HCT116 (cell line): ENCODE data around the gene GPRC5D. TPM values are rescaled to one million over a fixed set of nuclear protein-coding genes. Genes with fewer than 3 reads are reported as not detected.

ENCODE experiments used
- ATAC-seq: fragments of 200-7000 bp; cut with Tn5 transposase; 2 replicates; pipeline ENCODE4 v1.9.1; 2020; ENCODE audit warnings: mild to moderate bottlenecking, moderate library complexity
- BruUV-seq: library from RNA; stranded (reverse); fragments of 400-500 nt; replicated peaks from 2 replicates; lab custom pipeline; 2021; lab: Mats Ljungman, UMichigan
- CTCF ChIA-PET: fragments of 300-600 bp; sonication (Branson Sonifier 250); formaldehyde crosslinking; loops from one replicate; lab custom pipeline; 2021; ENCODE audit warnings: antibody characterized with exemption; lab: Charles Lee
- POLR2A ChIA-PET: fragments of 300-600, 350-600 bp; sonication (Branson Sonifier 250); formaldehyde crosslinking; loops from one replicate; lab custom pipeline; 2021; ENCODE audit warnings: antibody characterized with exemption; lab: Charles Lee
- RAD21 ChIA-PET, 2 experiments: fragments of 300-600 bp; sonication (Branson Sonifier 250); formaldehyde crosslinking; loops; one replicate each; lab custom pipeline; 2023; ENCODE audit warnings: low total read pairs in 2 of 2; ENCODE audit not compliant: uncharacterized antibody in 2 of 2, unreplicated experiment in 2 of 2, low non-redundant PET in 1 of 2; lab: Charles Lee
- DNase-seq: peaks from one replicate; pipeline ENCODE4 v3.0.0-alpha.2; 2010; ENCODE audit warnings: low read depth, low spot score
- H2AFZ ChIP-seq: fragments of 200-600 bp; shearing (Covaris generic), sonication (generic); 2 replicates; pipeline ENCODE4 v1.6.1; 2017; ENCODE audit warnings: low read depth, mixed run types, mixed read lengths, antibody characterized with exemption, low read length; ENCODE audit not compliant: poor library complexity, severe bottlenecking
- H3K27ac ChIP-seq: 2 replicates; pipeline ENCODE4 v1.5.1; 2012; ENCODE audit warnings: low read depth, low read length
- H3K27me3 ChIP-seq: fragments of 200-600 bp; sonication (generic); 2 replicates; pipeline ENCODE4 v1.6.1; 2016; ENCODE audit warnings: mixed run types, low read length, mixed read lengths; ENCODE audit not compliant: insufficient read depth
- H3K36me3 ChIP-seq, 2 experiments: fragments of 200-500 bp in 1 of 2; fragments of 200-600 bp in 1 of 2; sonication (Bioruptor generic) in 1 of 2; sonication (generic) in 1 of 2; 2 replicates each; pipeline versions ENCODE4 v1.5.1 to v1.6.1; 2014 to 2016; ENCODE audit warnings: low read length in 2 of 2, inconsistent platforms in 1 of 2, mixed read lengths in 1 of 2, mixed run types in 1 of 2; ENCODE audit not compliant: insufficient read depth in 2 of 2, control insufficient read depth in 1 of 2
- H3K4me1 ChIP-seq, 2 experiments: fragments of 200-600 bp in 1 of 2; sonication (generic) in 1 of 2; 2 replicates each; pipeline versions ENCODE4 v1.5.1 to v1.6.1; 2012 to 2017; ENCODE audit warnings: low read length in 2 of 2, inconsistent platforms in 1 of 2, mild to moderate bottlenecking in 1 of 2, mixed read lengths in 1 of 2, mixed run types in 1 of 2, moderate library complexity in 1 of 2; ENCODE audit not compliant: insufficient read depth in 2 of 2, control insufficient read depth in 1 of 2
- H3K4me2 ChIP-seq: fragments of 200-600 bp; sonication (generic); 2 replicates; pipeline ENCODE4 v1.6.1; 2017; ENCODE audit warnings: mixed run types, low read length, mixed read lengths
- H3K4me3 ChIP-seq, 2 experiments: fragments of 200-600 bp in 1 of 2; sonication (generic) in 1 of 2; replicated peaks in 1 of 2; 2 replicates each; pipeline ENCODE4 v1.5.1; 2011 to 2016; ENCODE audit warnings: low read length in 2 of 2, control low read depth in 1 of 2, low read depth in 1 of 2, mild to moderate bottlenecking in 1 of 2, mixed read lengths in 1 of 2, mixed run types in 1 of 2
- H3K79me2 ChIP-seq: fragments of 200-600 bp; sonication (generic); 2 replicates; pipeline ENCODE4 v1.6.1; 2017; ENCODE audit warnings: mild to moderate bottlenecking, mixed run types, low read length, moderate library complexity, mixed read lengths; ENCODE audit not compliant: insufficient read depth
- H3K9ac ChIP-seq: fragments of 200-600 bp; sonication (generic); 2 replicates; pipeline ENCODE4 v1.6.1; 2016; ENCODE audit warnings: low read length, mixed read lengths
- H3K9me2 ChIP-seq: fragments of 200-600 bp; sonication (generic), shearing (Covaris generic); 2 replicates; pipeline ENCODE4 v1.6.1; 2017; ENCODE audit warnings: mixed run types, mild to moderate bottlenecking, moderate library complexity; ENCODE audit not compliant: insufficient read depth
- H3K9me3 ChIP-seq, 2 experiments: fragments of 200-500 bp in 1 of 2; fragments of 200-600 bp in 1 of 2; sonication (Bioruptor generic) in 1 of 2; sonication (generic) in 1 of 2; 2 replicates each; pipeline ENCODE4 v1.6.1; 2014 to 2017; ENCODE audit warnings: low read length in 2 of 2, mixed read lengths in 2 of 2, inconsistent platforms in 1 of 2, low read depth in 1 of 2, mild to moderate bottlenecking in 1 of 2, mixed run types in 1 of 2, moderate library complexity in 1 of 2; ENCODE audit not compliant: control insufficient read depth in 1 of 2, insufficient read depth in 1 of 2
- H4K20me1 ChIP-seq: fragments of 200-600 bp; sonication (generic), shearing (Covaris generic); 2 replicates; pipeline ENCODE4 v1.6.1; 2017; ENCODE audit warnings: mixed run types, mild to moderate bottlenecking, moderate library complexity; ENCODE audit not compliant: insufficient read depth
- CBX3 ChIP-seq: IDR thresholded peaks from 2 replicates; pipeline ENCODE4 v1.6.1; 2012; ENCODE audit warnings: low read depth
- EGR1 ChIP-seq: IDR thresholded peaks from 2 replicates; pipeline ENCODE4 v1.6.1; 2012; ENCODE audit warnings: low read depth
- ZNF274 ChIP-seq: fragments of 200-500 bp; sonication (Bioruptor generic); IDR thresholded peaks from 2 replicates; pipeline ENCODE4 v1.6.1; 2014; ENCODE audit warnings: mild to moderate bottlenecking, low read depth, low read length, inconsistent platforms
- intact Hi-C: fragments of 100-400 bp; cut with micrococcal nuclease; formaldehyde crosslinking; loops from 2 replicates; pipeline ENCODE4 v1.10.0; 2022
- total RNA-seq: library from RNA; stranded (reverse); gene quantifications from one replicate; pipeline ENCODE4 v1.2.1, GENCODE V29; 2021; ENCODE audit not compliant: unreplicated experiment
- TF ChIP-seq, protein P1 (sequence below): IDR thresholded peaks from 2 replicates; pipeline ENCODE4 v1.6.1; 2011; ENCODE audit warnings: mild to moderate bottlenecking, low read length, moderate library complexity; ENCODE audit not compliant: insufficient replicate concordance; ENCODE audit errors: extremely low read depth
- TF ChIP-seq, protein P2 (sequence below): IDR thresholded peaks from 2 replicates; pipeline ENCODE4 v1.6.1; 2012; ENCODE audit warnings: low read depth

Gene GPRC5D
- total RNA-seq, 1 experiment from 2014 or later = not detected

DNA sequence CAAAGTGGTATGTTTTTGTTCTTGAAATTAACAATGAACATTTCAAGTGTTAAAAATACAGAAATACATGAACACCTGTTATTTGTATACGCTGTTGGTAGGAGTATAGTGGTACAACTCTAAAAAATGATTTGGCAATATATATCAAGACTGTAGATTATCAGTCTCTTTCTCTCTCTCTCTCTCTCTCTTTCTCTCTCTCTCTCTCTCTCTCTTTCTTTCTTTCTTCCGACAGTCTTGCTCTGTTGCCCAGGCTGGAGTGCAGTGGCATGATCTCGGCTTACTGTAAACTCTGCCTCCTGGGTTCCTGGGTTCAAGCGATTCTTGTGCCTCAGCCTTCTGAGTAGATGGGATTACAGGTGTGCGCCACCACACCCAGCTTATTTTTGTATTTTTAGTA is 35.5 kb upstream of the GPRC5D start:
- Histone ChIP-seq H3K79me2 (no peaks in the 10 kb centered on the region), H3K9me3 (no peaks in the 10 kb centered on the region), H3K4me1 (no peaks in the 10 kb centered on the region; a peak in 1 of 4 replicates), H3K27ac (no peak overlapping the region), H3K4me3 (no peak overlapping the region), H4K20me1 (no peaks in the 10 kb centered on the region), H3K27me3 (no peaks in the 10 kb centered on the region), H3K4me2 (no peak overlapping the region), H3K36me3 (peaks cover 8 to 16% of the 10 kb centered on the region in 2 experiments; a peak in 3 of 4 replicates), H2AFZ (no peak overlapping the region), H3K9ac (no peak overlapping the region), H3K9me2 (no peaks in the 10 kb centered on the region)
- intact Hi-C loops = loop anchor here (2.0 to 10.0 kb wide), 2 partner anchors 173 to 223 kb away; partner anchors contain the start of gene DDX47
- DNase-seq (no peak), ATAC-seq (no peak)
- ChIA-PET RAD21 (no interaction called here), POLR2A (no interaction called here), CTCF (interaction anchor here (1.3 kb wide), 1 partner anchor 224 kb away, joined by 6 read pairs; no protein-coding TSS in a partner anchor)
- no peak for TF ChIP-seq ZNF274
- TF ChIP-seq, protein P1, sequence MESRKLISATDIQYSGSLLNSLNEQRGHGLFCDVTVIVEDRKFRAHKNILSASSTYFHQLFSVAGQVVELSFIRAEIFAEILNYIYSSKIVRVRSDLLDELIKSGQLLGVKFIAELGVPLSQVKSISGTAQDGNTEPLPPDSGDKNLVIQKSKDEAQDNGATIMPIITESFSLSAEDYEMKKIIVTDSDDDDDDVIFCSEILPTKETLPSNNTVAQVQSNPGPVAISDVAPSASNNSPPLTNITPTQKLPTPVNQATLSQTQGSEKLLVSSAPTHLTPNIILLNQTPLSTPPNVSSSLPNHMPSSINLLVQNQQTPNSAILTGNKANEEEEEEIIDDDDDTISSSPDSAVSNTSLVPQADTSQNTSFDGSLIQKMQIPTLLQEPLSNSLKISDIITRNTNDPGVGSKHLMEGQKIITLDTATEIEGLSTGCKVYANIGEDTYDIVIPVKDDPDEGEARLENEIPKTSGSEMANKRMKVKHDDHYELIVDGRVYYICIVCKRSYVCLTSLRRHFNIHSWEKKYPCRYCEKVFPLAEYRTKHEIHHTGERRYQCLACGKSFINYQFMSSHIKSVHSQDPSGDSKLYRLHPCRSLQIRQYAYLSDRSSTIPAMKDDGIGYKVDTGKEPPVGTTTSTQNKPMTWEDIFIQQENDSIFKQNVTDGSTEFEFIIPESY = no peak
- no peak for TF ChIP-seq EGR1
- TF ChIP-seq, protein P2, sequence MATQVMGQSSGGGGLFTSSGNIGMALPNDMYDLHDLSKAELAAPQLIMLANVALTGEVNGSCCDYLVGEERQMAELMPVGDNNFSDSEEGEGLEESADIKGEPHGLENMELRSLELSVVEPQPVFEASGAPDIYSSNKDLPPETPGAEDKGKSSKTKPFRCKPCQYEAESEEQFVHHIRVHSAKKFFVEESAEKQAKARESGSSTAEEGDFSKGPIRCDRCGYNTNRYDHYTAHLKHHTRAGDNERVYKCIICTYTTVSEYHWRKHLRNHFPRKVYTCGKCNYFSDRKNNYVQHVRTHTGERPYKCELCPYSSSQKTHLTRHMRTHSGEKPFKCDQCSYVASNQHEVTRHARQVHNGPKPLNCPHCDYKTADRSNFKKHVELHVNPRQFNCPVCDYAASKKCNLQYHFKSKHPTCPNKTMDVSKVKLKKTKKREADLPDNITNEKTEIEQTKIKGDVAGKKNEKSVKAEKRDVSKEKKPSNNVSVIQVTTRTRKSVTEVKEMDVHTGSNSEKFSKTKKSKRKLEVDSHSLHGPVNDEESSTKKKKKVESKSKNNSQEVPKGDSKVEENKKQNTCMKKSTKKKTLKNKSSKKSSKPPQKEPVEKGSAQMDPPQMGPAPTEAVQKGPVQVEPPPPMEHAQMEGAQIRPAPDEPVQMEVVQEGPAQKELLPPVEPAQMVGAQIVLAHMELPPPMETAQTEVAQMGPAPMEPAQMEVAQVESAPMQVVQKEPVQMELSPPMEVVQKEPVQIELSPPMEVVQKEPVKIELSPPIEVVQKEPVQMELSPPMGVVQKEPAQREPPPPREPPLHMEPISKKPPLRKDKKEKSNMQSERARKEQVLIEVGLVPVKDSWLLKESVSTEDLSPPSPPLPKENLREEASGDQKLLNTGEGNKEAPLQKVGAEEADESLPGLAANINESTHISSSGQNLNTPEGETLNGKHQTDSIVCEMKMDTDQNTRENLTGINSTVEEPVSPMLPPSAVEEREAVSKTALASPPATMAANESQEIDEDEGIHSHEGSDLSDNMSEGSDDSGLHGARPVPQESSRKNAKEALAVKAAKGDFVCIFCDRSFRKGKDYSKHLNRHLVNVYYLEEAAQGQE = no peak
- TF ChIP-seq CBX3 = no peak
- no TSS peak for BruUV-seq
